ENCODE results near the gene ANO7. TPM values are rescaled to one million over a fixed set of nuclear protein-coding genes. Genes with fewer than 3 reads are reported as not detected.

The ANO7 gene
- total RNA-seq, 3 donors from 2014 or later (not counting 1 experiment from before 2014, with no cell fraction given), result 0.97 to 1.4 (median 1.1) TPM

GRCh38 chr2:241272303-241273209 lies 84.1 kb downstream of the ANO7 start:
- no peaks in the 10 kb centered on the region for H3K27me3 Mint-ChIP-seq (ENCODE audit: low read depth in 2 of 2)
- Histone ChIP-seq H3K4me3 (ENCODE audit: low read length) (peak overlapping the region; percentile 66), H3K36me3 (ENCODE audit: control insufficient read depth, insufficient read depth, low read length) (no peaks in the 10 kb centered on the region), H3K27me3 (ENCODE audit: control insufficient read depth, insufficient read depth, low read length) (no peaks in the 10 kb centered on the region), H3K27ac (ENCODE audit: low read length) (peak overlapping the region; percentile 37), H3K4me1 (ENCODE audit: control insufficient read depth, insufficient read depth, low read length) (peaks cover 28% of the 10 kb centered on the region), H3K9me3 (ENCODE audit: control insufficient read depth, insufficient read depth, low read length) (no peaks in the 10 kb centered on the region)
- H3K9me3 Mint-ChIP-seq, result no peaks in the 10 kb centered on the region
- peak overlapping the region; percentile 86 for H3K4me3 Mint-ChIP-seq
- H3K36me3 Mint-ChIP-seq, result no peaks in the 10 kb centered on the region
- intact Hi-C loops (cut with micrococcal nuclease), result loop anchor here (5.0 kb wide), 2 partner anchors 45 to 85 kb away; partner anchors contain the start of genes FARP2, HDLBP and SEPTIN2
- peak; percentile 62 to 68 (median 66) for ATAC-seq
- H3K4me1 Mint-ChIP-seq, result peaks cover 48% of the 10 kb centered on the region in 2 donors
- under 1% methylated on average over 89 of the region's 102 CpGs for WGBS (ENCODE audit: insufficient coverage)
- TF ChIP-seq CTCF (IDR thresholded peaks at IDR 0.05), result no peak
- peak overlapping the region; percentile 86 for H3K27ac Mint-ChIP-seq
- peak; percentile 50 to 62 for DNase-seq

GRCh38 chr2:241273210-241274020 lies 84.9 kb downstream of the ANO7 start:
- Mint-ChIP-seq H3K36me3 (no peaks in the 10 kb centered on the region), H3K27me3 (ENCODE audit: low read depth in 2 of 2) (no peaks in the 10 kb centered on the region), H3K9me3 (no peaks in the 10 kb centered on the region), H3K27ac (peak overlapping the region; percentile 76 to 85), H3K4me1 (peaks cover 39 to 45% of the 10 kb centered on the region in 2 donors), H3K4me3 (peak overlapping the region; percentile 86)
- Histone ChIP-seq H3K4me3 (ENCODE audit: low read length) (peak overlapping the region; percentile 51), H3K27ac (ENCODE audit: low read length) (peak overlapping the region; percentile 37), H3K4me1 (ENCODE audit: control insufficient read depth, insufficient read depth, low read length) (peaks cover 28% of the 10 kb centered on the region), H3K36me3 (ENCODE audit: control insufficient read depth, insufficient read depth, low read length) (no peaks in the 10 kb centered on the region), H3K9me3 (ENCODE audit: control insufficient read depth, insufficient read depth, low read length) (no peaks in the 10 kb centered on the region), H3K27me3 (ENCODE audit: control insufficient read depth, insufficient read depth, low read length) (no peaks in the 10 kb centered on the region)
- TF ChIP-seq CTCF (IDR thresholded peaks at IDR 0.05), result no peak
- 81% methylated on average over 21 of the region's 21 CpGs for WGBS (ENCODE audit: insufficient coverage)
- ATAC-seq, result no peak
- peak in 1 of 2 donors; percentile 20 for DNase-seq
- intact Hi-C loops (cut with micrococcal nuclease), result loop anchor here (5.0 kb wide), 2 partner anchors 44 to 84 kb away; partner anchors contain the start of genes FARP2, HDLBP and SEPTIN2

GRCh38 chr2:241274127-241274526 lies 85.7 kb downstream of the ANO7 start:
- no peaks in the 10 kb centered on the region for H3K36me3 ChIP-seq (ENCODE audit: control insufficient read depth, insufficient read depth, low read length)
- intact Hi-C loops (cut with micrococcal nuclease), result loop anchor here (5.0 kb wide), 2 partner anchors 43 to 83 kb away; partner anchors contain the start of genes FARP2, HDLBP and SEPTIN2

More at GRCh38 chr2:241274127-241274526, 85.7 kb downstream of the ANO7 start:
- Mint-ChIP-seq H3K36me3 (no peaks in the 10 kb centered on the region), H3K27ac (peak overlapping the region in 1 of 2 donors; percentile 85), H3K9me3 (no peaks in the 10 kb centered on the region), H3K4me1 (peaks cover 33 to 40% of the 10 kb centered on the region in 2 donors), H3K27me3 (ENCODE audit: low read depth in 2 of 2) (no peaks in the 10 kb centered on the region), H3K4me3 (no peak overlapping the region)
- TF ChIP-seq CTCF (IDR thresholded peaks at IDR 0.05), result no peak
- no peak overlapping the region for H3K27ac ChIP-seq (ENCODE audit: low read length)
- WGBS (ENCODE audit: insufficient coverage), result 91% methylated on average over 5 of the region's 5 CpGs
- DNase-seq (peak in 1 of 2 donors; percentile 15), ATAC-seq (no peak)
- no peaks in the 10 kb centered on the region for H3K9me3 ChIP-seq (ENCODE audit: control insufficient read depth, insufficient read depth, low read length)
- peaks cover 28% of the 10 kb centered on the region for H3K4me1 ChIP-seq (ENCODE audit: control insufficient read depth, insufficient read depth, low read length)
- H3K27me3 ChIP-seq (ENCODE audit: control insufficient read depth, insufficient read depth, low read length), result no peaks in the 10 kb centered on the region
- no peak overlapping the region for H3K4me3 ChIP-seq (ENCODE audit: low read length)

Other genes starting within 250 kb of the ANO7 start
- 1 to 10 TPM in 2 of 3 donors, under 1 TPM in 1; 0.97 to 4.9 (median 2.5) TPM for gene SNED1, start 190.1 kb upstream of the ANO7 start, total RNA-seq
- gene MTERF4, start 86.4 kb upstream of the ANO7 start, total RNA-seq, result 10 to 100 TPM; 38.9 to 45.5 (median 39.2) TPM
- 10 to 100 TPM; 27.9 to 45.2 (median 36.2) TPM for gene PASK, start 39.2 kb upstream of the ANO7 start, total RNA-seq
- 10 to 100 TPM; 57.8 to 66.3 (median 60.4) TPM for gene PPP1R7, start 38.2 kb upstream of the ANO7 start, total RNA-seq
- 100 to 1,000 TPM; 170 to 200 (median 177) TPM for gene HDLBP, start 127.0 kb downstream of the ANO7 start, total RNA-seq
- gene SEPTIN2, start 127.2 kb downstream of the ANO7 start, total RNA-seq, result 100 to 1,000 TPM; 275 to 315 (median 275) TPM
- gene FARP2, start 167.6 kb downstream of the ANO7 start, total RNA-seq, result 10 to 100 TPM; 26.8 to 40.6 (median 31.6) TPM